ENCODE data around the gene PSG5.
"Not testable (repeated sequence)": the region's sequence is repeated elsewhere in the genome, so short reads cannot be mapped to it uniquely, and the experiment has no call there.

The PSG5 gene

GRCh38 chr19:43181869-43182771 is 4.2 kb downstream of the PSG5 start:
- DNase-seq, result not testable (repeated sequence)

DNA sequence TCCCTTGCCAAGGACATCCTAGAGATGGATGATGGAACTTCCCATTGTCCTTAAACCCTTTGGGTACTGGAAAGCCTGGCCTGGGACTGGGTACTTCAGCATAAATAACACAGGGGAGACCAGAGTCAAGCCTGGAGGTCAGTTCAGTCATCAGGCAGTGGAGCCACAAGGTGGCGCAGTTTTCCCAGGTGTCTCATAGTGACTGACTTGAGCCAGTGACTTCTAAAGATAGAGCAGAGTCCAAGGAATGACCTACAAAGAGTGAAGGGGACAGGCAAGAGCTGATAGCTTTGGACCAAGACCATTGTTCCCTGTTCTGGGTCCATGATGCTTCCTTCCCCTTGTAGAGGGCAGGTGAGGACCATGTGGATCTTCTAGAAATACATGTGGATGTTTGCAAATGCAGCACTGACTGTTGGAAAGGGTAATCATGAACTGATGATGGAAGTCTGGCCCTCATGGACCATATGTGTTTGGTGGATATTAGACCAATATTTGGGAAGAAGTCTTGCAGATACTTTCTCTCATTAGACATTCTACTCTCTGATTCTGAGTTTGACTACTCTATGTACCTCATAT is 6.7 kb downstream of the PSG5 start:
- DNase-seq, result not testable (repeated sequence)

GRCh38 chr19:43178577-43178976 is 7.8 kb downstream of the PSG5 start:
- DNase-seq, result not testable (repeated sequence)

- not testable (repeated sequence) for DNase-seq
These were observed 20.4 kb downstream of the PSG5 start for GRCh38 chr19:43165906-43166305.

DNA sequence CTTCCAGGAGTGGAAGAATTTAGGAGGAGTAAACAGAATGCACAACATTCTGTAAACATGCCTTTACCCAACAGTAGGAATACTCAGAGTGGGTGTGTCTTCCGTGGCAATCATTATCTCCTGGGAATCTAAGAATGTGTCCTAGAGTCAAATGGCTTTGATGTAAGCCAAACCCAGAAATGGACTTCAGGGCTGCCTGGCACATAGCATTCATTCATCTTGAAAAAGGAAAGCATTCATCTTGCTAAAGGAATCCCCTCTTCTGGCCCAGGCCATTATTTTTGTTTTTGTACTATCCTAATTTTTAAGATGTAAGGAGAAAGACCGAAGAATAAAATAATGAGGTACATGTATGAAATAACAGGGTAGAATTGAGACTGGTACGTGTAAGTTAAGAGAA is 23.2 kb downstream of the PSG5 start:
- DNase-seq, result not testable (repeated sequence)

DNA sequence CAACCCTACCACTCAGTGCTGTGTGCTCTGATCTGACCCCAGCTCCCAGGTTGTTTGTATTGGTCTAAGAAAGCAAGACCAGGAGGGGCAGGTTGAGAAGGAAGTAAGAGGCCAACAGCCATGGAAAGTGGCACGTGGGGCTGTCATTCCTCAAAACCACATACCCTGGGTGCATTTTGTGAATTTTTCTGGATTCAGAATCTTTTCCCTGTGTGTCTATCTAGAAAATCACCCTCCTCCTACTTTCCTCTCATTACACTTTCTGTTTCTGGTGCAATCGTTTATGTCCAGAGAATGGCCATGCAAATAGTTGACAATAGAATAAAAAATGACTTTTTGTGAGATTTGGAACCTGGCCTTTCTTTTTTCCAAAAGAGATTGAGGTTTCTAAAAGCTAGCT is 24.1 kb downstream of the PSG5 start:
- not testable (repeated sequence) for DNase-seq

GRCh38 chr19:43152214-43152613 is 34.1 kb downstream of the PSG5 start:
- no peak for DNase-seq

DNA sequence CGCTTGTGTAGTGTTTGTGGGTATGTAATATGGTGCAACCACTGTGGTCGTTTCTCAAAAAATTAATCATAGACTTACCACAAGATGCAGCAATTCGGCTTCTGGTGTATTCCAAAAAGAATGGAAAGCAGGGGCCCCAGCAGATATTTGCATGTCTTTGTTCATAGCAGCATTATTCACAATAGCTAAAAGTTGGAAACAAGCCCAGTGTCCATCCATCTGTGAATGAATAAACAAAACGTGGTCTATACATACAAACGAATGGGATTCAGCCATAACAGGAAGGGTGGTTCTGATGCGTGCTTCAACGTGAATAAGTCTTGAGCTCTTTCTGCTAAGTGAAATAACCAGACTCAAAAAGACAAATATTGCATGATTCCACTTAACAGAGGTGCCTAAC is 36.5 kb downstream of the PSG5 start:
- DNase-seq, result not testable (repeated sequence)

DNA sequence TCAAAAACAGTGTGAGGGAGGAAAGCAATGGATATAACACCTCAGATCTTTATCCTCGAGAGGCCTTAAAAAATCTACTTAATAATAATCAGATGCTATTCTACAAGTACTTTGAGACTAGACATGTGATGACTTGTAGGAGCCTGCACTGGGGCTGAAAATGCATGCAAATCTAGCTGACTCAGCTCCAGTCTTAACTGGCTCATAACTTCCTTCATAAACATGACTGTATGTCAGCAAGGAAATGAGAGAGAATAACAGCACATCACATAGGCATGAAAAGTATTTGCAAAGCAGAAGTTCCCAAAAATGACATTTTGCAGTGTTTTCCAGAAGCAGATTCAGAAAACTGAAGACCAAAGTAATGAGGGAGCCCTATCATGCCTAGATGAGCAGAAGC is 38.1 kb downstream of the PSG5 start:
- no peak for DNase-seq

DNA sequence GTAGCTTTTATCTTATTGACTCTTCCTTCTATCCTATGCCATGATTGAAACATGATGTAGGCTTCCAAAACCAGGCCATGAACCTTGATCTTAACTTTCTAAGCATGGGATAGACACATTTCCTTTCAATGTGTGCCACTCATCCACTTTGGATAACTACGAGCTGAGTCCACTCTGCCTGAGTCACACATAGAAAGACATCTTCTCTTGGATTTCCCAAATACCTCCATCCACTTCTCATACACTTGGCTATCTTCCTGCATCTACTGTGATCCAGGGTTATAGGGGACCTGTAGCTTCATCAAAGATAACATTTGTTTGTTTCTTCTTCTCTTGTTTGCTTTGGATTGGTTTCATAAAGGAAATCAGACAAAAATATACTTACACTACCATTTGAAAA is 44.6 kb downstream of the PSG5 start:
- not testable (repeated sequence) for DNase-seq

DNA sequence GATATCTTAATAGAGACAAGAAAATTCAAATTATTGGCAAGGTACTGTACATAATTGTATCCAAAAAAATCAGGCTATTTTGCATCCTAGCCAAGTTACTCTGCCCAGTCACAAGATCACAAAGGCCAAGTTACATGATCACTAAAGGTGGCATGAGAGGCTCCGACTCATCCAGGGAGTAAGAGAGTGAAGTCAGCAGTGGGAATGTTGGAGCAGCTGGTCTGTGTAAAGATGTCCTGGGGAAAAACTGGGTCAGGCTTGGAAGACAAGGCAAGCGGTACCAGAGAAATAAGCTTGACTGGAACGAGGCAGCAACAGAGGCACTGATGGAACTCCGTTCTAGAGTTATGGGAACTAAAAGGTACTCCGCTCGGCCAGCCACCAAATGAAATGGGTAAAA is 53.6 kb downstream of the PSG5 start:
- no peak for DNase-seq

- DNase-seq, result not testable (repeated sequence)
These were observed 55.0 kb downstream of the PSG5 start for GRCh38 chr19:43131281-43131842.

DNA sequence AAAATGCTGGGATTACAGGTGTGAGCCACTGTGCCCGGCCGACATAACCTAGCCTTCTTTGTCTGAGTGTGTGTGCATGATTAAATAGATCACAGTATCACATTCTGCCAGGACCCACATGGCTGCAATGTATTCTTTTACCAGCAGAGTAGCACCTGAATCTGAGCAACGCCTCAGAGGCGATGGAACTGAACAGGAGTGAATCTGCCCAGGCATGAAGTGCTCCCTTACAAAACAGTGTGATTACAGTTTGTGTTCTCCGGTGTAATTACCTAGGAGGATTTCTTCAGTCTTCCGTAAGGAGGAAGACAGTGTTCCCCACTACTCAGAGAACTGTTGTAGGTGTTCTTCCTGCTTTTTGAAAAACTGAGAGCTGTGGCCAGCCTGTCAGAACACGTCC is 57.1 kb downstream of the PSG5 start:
- not testable (repeated sequence) for DNase-seq

DNA sequence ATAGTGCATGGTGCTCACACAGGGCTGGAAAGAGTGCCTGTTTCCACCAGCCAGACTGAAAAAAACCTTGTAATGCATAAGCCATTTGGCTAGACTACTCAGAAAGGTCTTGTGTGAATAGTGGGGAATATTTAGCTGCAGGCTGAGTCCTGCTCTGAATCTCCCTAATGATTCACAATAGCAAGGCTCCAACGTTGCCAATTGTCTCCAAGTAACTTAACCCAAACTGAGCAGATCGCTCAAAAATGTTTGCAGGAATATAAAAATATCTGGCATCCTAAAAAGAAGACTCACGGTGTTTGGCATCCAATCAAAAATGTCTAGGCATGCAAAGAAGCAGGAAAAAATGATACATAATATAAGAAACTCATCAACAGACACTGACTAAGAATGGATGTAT is 59.0 kb downstream of the PSG5 start:
- not testable (repeated sequence) for DNase-seq

- DNase-seq, result no peak
These were observed 59.6 kb downstream of the PSG5 start for GRCh38 chr19:43126720-43127119.

- no peak for DNase-seq
These were observed 62.0 kb downstream of the PSG5 start for GRCh38 chr19:43124360-43124759.

GRCh38 chr19:43120433-43121026 is 65.8 kb downstream of the PSG5 start:
- DNase-seq, result not testable (repeated sequence)

DNA sequence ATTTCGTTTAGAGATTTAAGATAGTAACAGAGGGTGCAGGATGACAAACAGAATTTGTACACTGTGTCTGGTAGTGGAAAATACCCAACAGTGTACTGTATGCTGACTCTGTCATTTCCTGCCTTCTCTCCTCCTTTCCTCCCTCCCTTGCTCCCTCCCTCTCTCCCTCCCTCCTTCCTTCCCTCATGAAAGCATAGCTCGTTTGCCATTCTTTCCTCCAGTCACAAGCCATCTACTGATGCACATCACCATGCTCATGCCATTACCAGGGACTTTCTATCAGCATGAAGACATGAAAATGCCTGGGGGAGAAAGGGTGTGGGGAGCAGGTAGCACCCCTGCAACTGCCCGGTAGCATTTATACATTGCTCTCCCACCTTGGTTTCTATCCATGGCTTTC is 66.8 kb downstream of the PSG5 start:
- DNase-seq, result not testable (repeated sequence)
